Measurements from ENCODE around the gene RERE. TPM values are rescaled to one million over a fixed set of nuclear protein-coding genes. Genes with fewer than 3 reads are reported as not detected.

Gene RERE
- total and polyA plus RNA-seq, 7 donors, result 38.8 to 308 (median 99.7) TPM

DNA sequence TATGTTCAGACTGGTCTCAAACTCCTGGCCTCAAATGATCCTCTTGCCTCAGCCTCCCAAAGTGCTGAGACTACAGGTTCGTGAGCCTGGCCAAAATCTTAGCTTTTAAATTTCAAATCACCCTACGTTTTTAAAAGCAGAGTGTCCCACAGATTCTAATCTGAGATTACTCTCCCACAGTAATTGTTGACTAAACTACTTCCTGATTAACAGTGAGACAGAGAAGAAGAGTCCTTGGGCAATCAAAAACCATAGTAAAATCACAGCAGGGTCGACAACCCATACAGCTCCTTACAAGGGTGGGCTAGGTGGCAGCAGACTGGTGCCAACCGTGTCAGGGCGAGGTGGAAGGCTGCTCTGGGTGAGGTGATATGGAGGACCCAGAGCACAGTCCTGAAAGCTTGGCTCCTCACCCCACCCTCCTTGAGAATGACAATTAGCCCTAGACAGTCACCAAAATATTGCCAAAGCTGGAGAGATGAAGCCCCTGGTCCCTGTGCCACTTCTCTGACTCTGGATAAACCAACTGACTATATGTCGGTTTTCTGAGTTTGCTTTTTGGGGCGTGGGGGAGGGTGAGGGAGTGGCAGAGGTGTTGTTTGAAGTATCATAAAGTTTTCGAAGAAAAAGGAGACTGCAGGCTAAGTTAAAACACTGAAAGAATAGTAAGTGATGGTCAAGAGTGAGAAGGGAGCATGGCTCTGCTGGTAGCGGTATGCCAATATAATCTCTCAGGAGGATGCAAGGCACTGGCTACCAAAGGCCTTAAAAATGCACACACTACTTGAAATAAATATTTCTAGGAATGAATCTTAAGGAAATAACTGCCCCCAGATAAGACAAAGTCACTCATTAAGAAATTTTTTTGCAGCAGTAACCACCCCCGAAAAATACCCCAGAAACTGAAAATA lies 412.7 kb downstream of the RERE start:
- intact Hi-C loops (cut with DNase I), result no loop called here
- Histone ChIP-seq H3K4me1 (peaks cover 48% of the 10 kb centered on the region), H3K27me3 (ENCODE audit: insufficient read depth in 3 of 3, low read length in 2 of 3) (no peaks in the 10 kb centered on the region)

DNA sequence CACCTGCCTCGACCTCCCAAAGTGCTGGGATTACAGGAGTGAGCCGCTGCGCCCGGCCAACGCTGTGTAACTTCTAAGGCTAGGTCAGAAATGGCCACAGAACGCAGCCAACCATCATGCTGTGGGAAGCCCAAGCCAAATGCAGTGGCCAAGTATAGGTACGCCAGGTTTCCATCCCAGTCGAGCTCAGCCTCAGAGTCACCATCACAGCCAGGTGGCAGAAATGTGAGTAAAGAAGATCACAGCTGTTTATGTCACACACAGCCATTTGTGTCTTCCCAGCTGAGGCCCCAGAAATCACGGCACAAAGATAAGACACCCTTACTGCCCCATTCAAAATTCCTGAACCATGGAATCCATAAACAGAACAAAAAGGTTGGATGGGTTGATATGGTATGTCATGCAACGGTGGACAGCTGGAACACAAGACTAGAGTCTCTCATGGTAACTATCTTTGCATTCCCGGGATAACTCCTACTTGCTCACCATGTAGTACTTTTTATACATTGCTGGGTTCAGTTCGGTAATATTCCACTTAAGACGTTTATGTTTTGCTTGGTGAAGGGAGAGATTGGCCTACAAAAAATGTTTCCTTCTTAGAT lies 415.2 kb downstream of the RERE start:
- DNase-seq (no peak), ATAC-seq (peak; percentile 69 to 84 (median 74))
- Histone ChIP-seq H3K27ac (peak overlapping the region; percentile 79), H3K9me3 (no peaks in the 10 kb centered on the region), H3K27me3 (ENCODE audit: insufficient read depth in 3 of 3, low read length in 2 of 3) (no peaks in the 10 kb centered on the region), H3K4me3 (no peak overlapping the region), H3K4me1 (peaks cover 49% of the 10 kb centered on the region), H3K36me3 (ENCODE audit: insufficient read depth in 1 of 2, low read depth in 1 of 2) (peaks cover 0 to 17% of the 10 kb centered on the region in 2 donors)
- 29 to 49% (median 31%) methylated on average over 13 of the region's 13 CpGs for WGBS, 3 donors
- intact Hi-C loops (cut with DNase I), result no loop called here
- TF ChIP-seq, protein P1, sequence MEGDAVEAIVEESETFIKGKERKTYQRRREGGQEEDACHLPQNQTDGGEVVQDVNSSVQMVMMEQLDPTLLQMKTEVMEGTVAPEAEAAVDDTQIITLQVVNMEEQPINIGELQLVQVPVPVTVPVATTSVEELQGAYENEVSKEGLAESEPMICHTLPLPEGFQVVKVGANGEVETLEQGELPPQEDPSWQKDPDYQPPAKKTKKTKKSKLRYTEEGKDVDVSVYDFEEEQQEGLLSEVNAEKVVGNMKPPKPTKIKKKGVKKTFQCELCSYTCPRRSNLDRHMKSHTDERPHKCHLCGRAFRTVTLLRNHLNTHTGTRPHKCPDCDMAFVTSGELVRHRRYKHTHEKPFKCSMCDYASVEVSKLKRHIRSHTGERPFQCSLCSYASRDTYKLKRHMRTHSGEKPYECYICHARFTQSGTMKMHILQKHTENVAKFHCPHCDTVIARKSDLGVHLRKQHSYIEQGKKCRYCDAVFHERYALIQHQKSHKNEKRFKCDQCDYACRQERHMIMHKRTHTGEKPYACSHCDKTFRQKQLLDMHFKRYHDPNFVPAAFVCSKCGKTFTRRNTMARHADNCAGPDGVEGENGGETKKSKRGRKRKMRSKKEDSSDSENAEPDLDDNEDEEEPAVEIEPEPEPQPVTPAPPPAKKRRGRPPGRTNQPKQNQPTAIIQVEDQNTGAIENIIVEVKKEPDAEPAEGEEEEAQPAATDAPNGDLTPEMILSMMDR (IDR thresholded peaks at IDR 0.05), result no peak

More for the DNA sequence above, 412.7 kb downstream of the RERE start:
- Histone ChIP-seq H3K9me3 (no peaks in the 10 kb centered on the region), H3K4me3 (no peak overlapping the region), H3K27ac (peak overlapping the region; percentile 79), H3K36me3 (ENCODE audit: insufficient read depth in 1 of 2, low read depth in 1 of 2) (peaks cover 0 to 17% of the 10 kb centered on the region in 2 donors)
- DNase-seq (no peak), ATAC-seq (no peak)
- TF ChIP-seq, protein P1 (IDR thresholded peaks at IDR 0.05), result no peak
- 88 to 90% (median 89%) methylated on average over 10 of the region's 10 CpGs for WGBS, 3 donors

DNA sequence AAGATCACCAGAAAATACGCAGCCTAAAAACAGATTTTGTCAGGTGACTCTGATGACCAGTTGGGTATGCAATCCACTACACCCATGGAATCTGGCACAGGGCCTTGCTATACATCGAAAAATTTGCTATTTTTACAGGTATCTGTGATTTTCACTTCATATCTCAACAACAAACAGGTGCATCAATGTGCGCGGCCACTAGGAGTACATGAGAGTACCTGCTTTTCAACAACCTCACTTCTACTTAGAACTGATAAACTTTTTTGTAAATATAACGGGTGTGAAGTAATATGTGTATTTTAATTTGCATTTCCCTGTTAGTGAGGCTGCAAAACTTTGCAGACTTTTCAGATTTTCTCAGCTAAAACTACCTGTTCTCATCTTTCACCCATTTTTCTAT lies 418.8 kb downstream of the RERE start:
- Histone ChIP-seq H3K4me3 (no peak overlapping the region), H3K27me3 (ENCODE audit: insufficient read depth in 3 of 3, low read length in 2 of 3) (no peaks in the 10 kb centered on the region), H3K27ac (peak overlapping the region; percentile 62), H3K9me3 (no peaks in the 10 kb centered on the region), H3K4me1 (peaks cover 67% of the 10 kb centered on the region), H3K36me3 (ENCODE audit: insufficient read depth in 1 of 2, low read depth in 1 of 2) (peaks cover 0 to 10% of the 10 kb centered on the region in 2 donors)
- WGBS, 3 donors, result 75 to 79% (median 76%) methylated on average over 5 of the region's 5 CpGs
- intact Hi-C loops (cut with DNase I), result no loop called here
- DNase-seq (no peak), ATAC-seq (no peak)
- TF ChIP-seq, protein P1 (IDR thresholded peaks at IDR 0.05), result no peak

DNA sequence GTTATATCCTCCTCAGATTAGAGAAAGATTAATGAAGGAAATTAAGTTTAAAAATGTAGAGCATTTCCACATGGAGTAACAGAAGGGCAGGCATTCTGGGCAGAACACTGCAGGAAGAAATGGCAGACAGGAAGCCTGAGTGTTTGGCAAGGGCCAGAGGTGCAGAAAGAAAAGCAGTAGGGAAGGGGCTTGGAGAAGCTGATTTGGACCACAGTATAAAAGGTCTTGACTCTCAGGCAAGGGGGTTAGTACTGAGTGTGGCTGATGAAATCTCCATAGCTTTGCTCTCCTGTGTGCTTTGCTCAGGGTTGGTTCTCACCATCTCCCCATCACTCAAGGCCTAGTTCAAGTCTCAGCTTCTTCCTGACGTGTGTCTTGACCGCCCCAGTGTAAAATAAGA lies 419.4 kb downstream of the RERE start:
- Histone ChIP-seq H3K4me3 (no peak overlapping the region), H3K27me3 (ENCODE audit: insufficient read depth in 3 of 3, low read length in 2 of 3) (no peaks in the 10 kb centered on the region), H3K4me1 (peaks cover 73% of the 10 kb centered on the region), H3K27ac (peak overlapping the region; percentile 62), H3K9me3 (no peaks in the 10 kb centered on the region), H3K36me3 (ENCODE audit: insufficient read depth in 1 of 2, low read depth in 1 of 2) (peaks cover 0 to 10% of the 10 kb centered on the region in 2 donors)
- intact Hi-C loops (cut with DNase I), result no loop called here
- WGBS, 3 donors, result 67 to 98% (median 78%) methylated on average over 2 of the region's 2 CpGs
- ATAC-seq (no peak), DNase-seq (no peak)
- TF ChIP-seq, protein P1 (IDR thresholded peaks at IDR 0.05), result no peak
